ENCODE results near the gene ZNF486. TPM values are rescaled to one million over a fixed set of nuclear protein-coding genes. Genes with fewer than 3 reads are reported as not detected.

ZNF486 gene
- total and polyA plus RNA-seq, 2 experiments from 2014 or later, result 25.4 to 37.6 TPM

DNA sequence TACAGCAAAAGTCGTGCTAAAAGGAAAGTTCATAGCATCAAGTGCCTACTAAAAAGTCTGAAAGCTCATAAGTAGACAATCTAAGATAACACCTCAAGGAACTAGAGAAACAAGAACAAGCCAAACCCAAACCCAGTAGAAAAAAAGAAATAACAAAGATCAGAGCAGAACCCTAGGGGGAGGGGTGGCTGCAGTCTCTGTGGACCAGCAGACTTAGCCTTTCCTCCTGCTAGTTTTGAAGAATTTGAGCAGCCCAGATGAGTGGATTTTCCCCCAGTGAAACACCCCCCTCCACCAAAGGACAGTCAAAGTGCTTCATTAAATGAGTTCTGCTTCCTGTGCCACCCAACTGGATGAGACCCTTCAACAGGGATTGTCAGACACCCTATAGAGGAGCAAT is 2.6 kb upstream of the ZNF486 start:
- no peak overlapping the region for H3K4me3 ChIP-seq
- DNase-seq (ENCODE audit: low spot score) (no peak), ATAC-seq (no peak)
- H3K4me1 ChIP-seq (ENCODE audit: insufficient read depth), result peaks cover 43% of the 10 kb centered on the region
- peaks cover 10% of the 10 kb centered on the region for H3K9me3 Mint-ChIP-seq
- H3K27me3 ChIP-seq (ENCODE audit: insufficient read depth), result no peaks in the 10 kb centered on the region
- no peak overlapping the region for H3K27ac ChIP-seq (ENCODE audit: low read depth)
- H3K36me3 ChIP-seq (ENCODE audit: insufficient read depth), result peaks cover 5% of the 10 kb centered on the region; the same call in 1 of the 2 replicates
- peaks cover 13% of the 10 kb centered on the region for H4K20me1 ChIP-seq (replicated peaks; ENCODE audit: insufficient read depth)
- peaks cover 22% of the 10 kb centered on the region for H3K79me2 ChIP-seq (replicated peaks; ENCODE audit: insufficient read depth)
- peaks cover 21% of the 10 kb centered on the region for H3K4me1 Mint-ChIP-seq
- H3F3A ChIP-seq (replicated peaks; ENCODE audit: low read depth), result 0 out of 2 replicates have a peak, but pooled peaks cover 4% of the 10 kb centered on the region
- 0 out of 2 replicates have a peak overlapping the region, but pooled peaks have one; percentile 53 for H2AFZ ChIP-seq
- no peaks in the 10 kb centered on the region for H3K9me2 ChIP-seq (ENCODE audit: insufficient read depth)
- H3K27me3 Mint-ChIP-seq (ENCODE audit: insufficient read depth, low read depth, poor library complexity), result peaks cover 18% of the 10 kb centered on the region
- H3K36me3 Mint-ChIP-seq (ENCODE audit: low read depth), result peaks cover 16% of the 10 kb centered on the region
- H3K4me2 ChIP-seq, result no peak overlapping the region
- TF ChIP-seq, protein P1, sequence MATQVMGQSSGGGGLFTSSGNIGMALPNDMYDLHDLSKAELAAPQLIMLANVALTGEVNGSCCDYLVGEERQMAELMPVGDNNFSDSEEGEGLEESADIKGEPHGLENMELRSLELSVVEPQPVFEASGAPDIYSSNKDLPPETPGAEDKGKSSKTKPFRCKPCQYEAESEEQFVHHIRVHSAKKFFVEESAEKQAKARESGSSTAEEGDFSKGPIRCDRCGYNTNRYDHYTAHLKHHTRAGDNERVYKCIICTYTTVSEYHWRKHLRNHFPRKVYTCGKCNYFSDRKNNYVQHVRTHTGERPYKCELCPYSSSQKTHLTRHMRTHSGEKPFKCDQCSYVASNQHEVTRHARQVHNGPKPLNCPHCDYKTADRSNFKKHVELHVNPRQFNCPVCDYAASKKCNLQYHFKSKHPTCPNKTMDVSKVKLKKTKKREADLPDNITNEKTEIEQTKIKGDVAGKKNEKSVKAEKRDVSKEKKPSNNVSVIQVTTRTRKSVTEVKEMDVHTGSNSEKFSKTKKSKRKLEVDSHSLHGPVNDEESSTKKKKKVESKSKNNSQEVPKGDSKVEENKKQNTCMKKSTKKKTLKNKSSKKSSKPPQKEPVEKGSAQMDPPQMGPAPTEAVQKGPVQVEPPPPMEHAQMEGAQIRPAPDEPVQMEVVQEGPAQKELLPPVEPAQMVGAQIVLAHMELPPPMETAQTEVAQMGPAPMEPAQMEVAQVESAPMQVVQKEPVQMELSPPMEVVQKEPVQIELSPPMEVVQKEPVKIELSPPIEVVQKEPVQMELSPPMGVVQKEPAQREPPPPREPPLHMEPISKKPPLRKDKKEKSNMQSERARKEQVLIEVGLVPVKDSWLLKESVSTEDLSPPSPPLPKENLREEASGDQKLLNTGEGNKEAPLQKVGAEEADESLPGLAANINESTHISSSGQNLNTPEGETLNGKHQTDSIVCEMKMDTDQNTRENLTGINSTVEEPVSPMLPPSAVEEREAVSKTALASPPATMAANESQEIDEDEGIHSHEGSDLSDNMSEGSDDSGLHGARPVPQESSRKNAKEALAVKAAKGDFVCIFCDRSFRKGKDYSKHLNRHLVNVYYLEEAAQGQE (IDR thresholded peaks at IDR 0.05; ENCODE audit: unreplicated experiment), result no peak
- TF ChIP-seq POLR2AphosphoS5 (IDR thresholded peaks at IDR 0.05; ENCODE audit: low read depth), result no peak
- TF ChIP-seq EZH2 (IDR thresholded peaks at IDR 0.05; ENCODE audit: low read depth, unreplicated experiment), result no peak
- TF ChIP-seq NANOG (IDR thresholded peaks at IDR 0.05; ENCODE audit: borderline replicate concordance), result no peak
- TF ChIP-seq, protein P2, sequence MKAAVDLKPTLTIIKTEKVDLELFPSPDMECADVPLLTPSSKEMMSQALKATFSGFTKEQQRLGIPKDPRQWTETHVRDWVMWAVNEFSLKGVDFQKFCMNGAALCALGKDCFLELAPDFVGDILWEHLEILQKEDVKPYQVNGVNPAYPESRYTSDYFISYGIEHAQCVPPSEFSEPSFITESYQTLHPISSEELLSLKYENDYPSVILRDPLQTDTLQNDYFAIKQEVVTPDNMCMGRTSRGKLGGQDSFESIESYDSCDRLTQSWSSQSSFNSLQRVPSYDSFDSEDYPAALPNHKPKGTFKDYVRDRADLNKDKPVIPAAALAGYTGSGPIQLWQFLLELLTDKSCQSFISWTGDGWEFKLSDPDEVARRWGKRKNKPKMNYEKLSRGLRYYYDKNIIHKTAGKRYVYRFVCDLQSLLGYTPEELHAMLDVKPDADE (IDR thresholded peaks at IDR 0.05), result no peak
- no peak for TF ChIP-seq STAT1 (IDR thresholded peaks at IDR 0.05; ENCODE audit: unreplicated experiment)
- TF ChIP-seq, protein P3, sequence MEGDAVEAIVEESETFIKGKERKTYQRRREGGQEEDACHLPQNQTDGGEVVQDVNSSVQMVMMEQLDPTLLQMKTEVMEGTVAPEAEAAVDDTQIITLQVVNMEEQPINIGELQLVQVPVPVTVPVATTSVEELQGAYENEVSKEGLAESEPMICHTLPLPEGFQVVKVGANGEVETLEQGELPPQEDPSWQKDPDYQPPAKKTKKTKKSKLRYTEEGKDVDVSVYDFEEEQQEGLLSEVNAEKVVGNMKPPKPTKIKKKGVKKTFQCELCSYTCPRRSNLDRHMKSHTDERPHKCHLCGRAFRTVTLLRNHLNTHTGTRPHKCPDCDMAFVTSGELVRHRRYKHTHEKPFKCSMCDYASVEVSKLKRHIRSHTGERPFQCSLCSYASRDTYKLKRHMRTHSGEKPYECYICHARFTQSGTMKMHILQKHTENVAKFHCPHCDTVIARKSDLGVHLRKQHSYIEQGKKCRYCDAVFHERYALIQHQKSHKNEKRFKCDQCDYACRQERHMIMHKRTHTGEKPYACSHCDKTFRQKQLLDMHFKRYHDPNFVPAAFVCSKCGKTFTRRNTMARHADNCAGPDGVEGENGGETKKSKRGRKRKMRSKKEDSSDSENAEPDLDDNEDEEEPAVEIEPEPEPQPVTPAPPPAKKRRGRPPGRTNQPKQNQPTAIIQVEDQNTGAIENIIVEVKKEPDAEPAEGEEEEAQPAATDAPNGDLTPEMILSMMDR (conservative IDR thresholded peaks at IDR 0.05; ENCODE audit: low read depth in 2 of 2), result no peak
- no peak for TF ChIP-seq JUNB (IDR thresholded peaks at IDR 0.05; ENCODE audit: unreplicated experiment)
- no peak for TF ChIP-seq ZNF114 (CRISPR knock-in tag; IDR thresholded peaks at IDR 0.05)
- no peak for TF ChIP-seq ZNF331 (CRISPR knock-in tag; IDR thresholded peaks at IDR 0.05; ENCODE audit: low read depth)
- TF ChIP-seq CREB1 (CRISPR knock-in tag; IDR thresholded peaks at IDR 0.05; ENCODE audit: low read depth), result no peak
- TF ChIP-seq EZH2phosphoT487 (IDR thresholded peaks at IDR 0.05; ENCODE audit: unreplicated experiment), result no peak
- no peak for TF ChIP-seq ZNF462 (CRISPR knock-in tag; IDR thresholded peaks at IDR 0.05)
- H3K27ac Mint-ChIP-seq, result no peak overlapping the region
- no peak overlapping the region for H3K4me3 Mint-ChIP-seq

Measured in GM23338 (cell line).